H1 (cell line): Measurements from ENCODE around the gene AHDC1.

Experiments
- CTBP2 ChIP-seq: IDR thresholded peaks from 2 replicates; pipeline ENCODE4 v1.7.0; 2011; ENCODE audit warnings: borderline replicate concordance, mild to moderate bottlenecking, moderate library complexity, mixed read lengths, low read length; ENCODE audit not compliant: insufficient read depth, insufficient read length
- CTCF ChIP-seq, 3 experiments: IDR thresholded peaks; 1 replicate in 2 of 3; 2 replicates in 1 of 3; pipeline versions ENCODE4 v1.5.1 to v1.6.1; 2011; ENCODE audit warnings: low read length in 3 of 3, mild to moderate bottlenecking in 3 of 3, inconsistent platforms in 2 of 3, low read depth in 1 of 3, moderate library complexity in 1 of 3; ENCODE audit not compliant: insufficient read depth in 1 of 3; ENCODE audit errors: control extremely low read depth in 1 of 3
- EP300 ChIP-seq, 2 experiments: IDR thresholded peaks; 1 replicate in 1 of 2; 2 replicates in 1 of 2; pipeline ENCODE4 v1.6.1; 2011 to 2012; ENCODE audit warnings: low read depth in 2 of 2, low read length in 2 of 2, mild to moderate bottlenecking in 2 of 2, borderline replicate concordance in 1 of 2, inconsistent platforms in 1 of 2, moderate library complexity in 1 of 2
- EZH2 ChIP-seq: fragments of 200-600 bp; sonication (generic); IDR thresholded peaks from 2 replicates; pipeline ENCODE4 v1.7.1; 2012; ENCODE audit warnings: low read depth, mild to moderate bottlenecking, moderate library complexity, low read length, inconsistent platforms; ENCODE audit not compliant: severe bottlenecking
- RNF2 ChIP-seq: fragments of 200-900, 300-1000 bp; sonication (generic); IDR thresholded peaks from 2 replicates; pipeline ENCODE4 v1.7.1; 2016; ENCODE audit warnings: borderline replicate concordance, low read depth, mild to moderate bottlenecking, antibody characterized with exemption, low read length; ENCODE audit not compliant: poor library complexity, severe bottlenecking; ENCODE audit errors: missing control alignments
- SUZ12 ChIP-seq: fragments of 200-600 bp; sonication (generic); IDR thresholded peaks from 2 replicates; pipeline ENCODE4 v1.6.1; 2012; ENCODE audit warnings: mild to moderate bottlenecking, inconsistent platforms, low read length, moderate library complexity, mixed read lengths
- TAF7 ChIP-seq: optimal IDR thresholded peaks from 2 replicates; pipeline ENCODE3; 2011; ENCODE audit warnings: low read depth, mild to moderate bottlenecking, inconsistent platforms, low read length, moderate library complexity, borderline replicate concordance

GRCh38 chr1:27509127-27510080 lies 94.5 kb downstream of the AHDC1 start:
- no peak for TF ChIP-seq EP300 (IDR thresholded peaks at IDR 0.05; ENCODE audit: borderline replicate concordance in 1 of 2, low read depth in 2 of 2, low read length in 2 of 2)
- no peak for TF ChIP-seq RNF2
- no peak for TF ChIP-seq TAF7
- TF ChIP-seq CTCF (IDR thresholded peaks at IDR 0.05; ENCODE audit: control extremely low read depth in 1 of 3, insufficient read depth in 1 of 3, low read depth in 1 of 3, low read length in 3 of 3): no peak
- no peak for TF ChIP-seq CTBP2
- no peak for TF ChIP-seq EZH2
- TF ChIP-seq SUZ12: no peak
